DMS 273 (cell line): Measurements from ENCODE around the gene NBPF26.
A peak's percentile ranks its signal among the peaks of the same experiment; 100 is the strongest.
"Not testable (repeated sequence)": the region's sequence is repeated elsewhere in the genome, so short reads cannot be mapped to it uniquely, and the experiment has no call there.

Experiments
- DNase-seq: peaks from one replicate; lab custom pipeline; 2025; ENCODE audit not compliant: unreplicated experiment; lab: John Stamatoyannopoulos, UW

Gene NBPF26

GRCh38 chr1:120723715-120724402 is at the start of gene NBPF26:
TSS of gene NBPF26 (plus strand) at chr1:120723945.
- DNase-seq = peak; percentile 64

- DNase-seq = not testable (repeated sequence)
Measured at GRCh38 chr1:120680106-120680819, 43.5 kb upstream of the NBPF26 start.

- not testable (repeated sequence) for DNase-seq
Measured at GRCh38 chr1:120680938-120681337, 42.8 kb upstream of the NBPF26 start.

- not testable (repeated sequence) for DNase-seq
Measured at GRCh38 chr1:120684397-120684796, 39.3 kb upstream of the NBPF26 start.

DNA sequence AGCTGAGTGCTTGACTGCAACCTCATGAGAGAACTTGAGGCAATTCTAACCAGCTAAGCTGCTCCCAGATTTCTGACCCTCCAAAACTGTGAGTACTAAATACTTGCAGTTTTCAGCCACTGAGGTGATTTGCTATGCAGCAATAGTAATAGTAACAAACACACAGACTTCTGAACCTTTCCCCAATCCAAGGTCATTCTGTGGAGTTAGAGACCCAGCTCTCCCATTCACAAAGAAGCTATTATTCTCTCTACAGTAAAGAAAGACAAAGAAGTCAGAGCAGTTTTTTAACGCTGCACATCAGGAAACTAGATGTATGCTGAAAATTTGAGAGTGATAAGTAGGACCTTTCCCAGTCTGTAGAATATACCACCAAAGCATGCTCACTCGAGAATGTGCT is 38.1 kb upstream of the NBPF26 start:
- DNase-seq = not testable (repeated sequence)

- not testable (repeated sequence) for DNase-seq
Measured at GRCh38 chr1:120687250-120687649, 36.5 kb upstream of the NBPF26 start.

- not testable (repeated sequence) for DNase-seq
Measured at GRCh38 chr1:120700807-120701562, 22.8 kb upstream of the NBPF26 start.

GRCh38 chr1:120723358-120723714 is 409 bp upstream of the NBPF26 start:
- not testable (repeated sequence) for DNase-seq

- not testable (repeated sequence) for DNase-seq
Measured at GRCh38 chr1:120724507-120724906, 762 bp downstream of the NBPF26 start.

DNA sequence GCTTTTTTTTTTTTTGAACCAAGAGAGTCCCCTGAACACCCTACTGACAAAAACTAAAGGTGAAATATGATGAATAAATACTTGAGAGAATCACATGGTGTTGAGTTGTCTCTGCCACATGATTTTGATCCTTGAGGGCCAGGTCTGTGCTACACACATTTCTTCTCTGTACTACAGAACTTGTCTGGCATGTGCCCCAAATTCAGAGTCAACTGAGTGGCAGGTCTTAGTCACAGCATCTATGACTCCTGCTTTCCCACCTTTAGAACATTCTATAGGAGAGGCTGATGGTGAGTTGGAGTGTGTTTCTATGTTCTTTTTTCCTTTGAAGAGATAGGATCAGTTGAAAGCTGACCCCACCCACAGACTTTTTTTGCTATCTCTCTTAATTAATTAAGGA is 5.1 kb downstream of the NBPF26 start:
- not testable (repeated sequence) for DNase-seq

- not testable (repeated sequence) for DNase-seq
Measured at GRCh38 chr1:120769090-120769489, 45.3 kb downstream of the NBPF26 start.

GRCh38 chr1:120805452-120805851 is 81.7 kb downstream of the NBPF26 start:
- DNase-seq = not testable (repeated sequence)

GRCh38 chr1:120811822-120812221 is 88.1 kb downstream of the NBPF26 start:
- peak; percentile 58 for DNase-seq

GRCh38 chr1:120825051-120825450 is 101.3 kb downstream of the NBPF26 start:
- not testable (repeated sequence) for DNase-seq

- DNase-seq = not testable (repeated sequence)
Measured at GRCh38 chr1:120826623-120827022, 102.9 kb downstream of the NBPF26 start.

- DNase-seq = peak; percentile 88
Measured at GRCh38 chr1:120844186-120844944, 120.6 kb downstream of the NBPF26 start.

- DNase-seq = not testable (repeated sequence)
Measured at GRCh38 chr1:120844945-120845330, 121.2 kb downstream of the NBPF26 start.

DNA sequence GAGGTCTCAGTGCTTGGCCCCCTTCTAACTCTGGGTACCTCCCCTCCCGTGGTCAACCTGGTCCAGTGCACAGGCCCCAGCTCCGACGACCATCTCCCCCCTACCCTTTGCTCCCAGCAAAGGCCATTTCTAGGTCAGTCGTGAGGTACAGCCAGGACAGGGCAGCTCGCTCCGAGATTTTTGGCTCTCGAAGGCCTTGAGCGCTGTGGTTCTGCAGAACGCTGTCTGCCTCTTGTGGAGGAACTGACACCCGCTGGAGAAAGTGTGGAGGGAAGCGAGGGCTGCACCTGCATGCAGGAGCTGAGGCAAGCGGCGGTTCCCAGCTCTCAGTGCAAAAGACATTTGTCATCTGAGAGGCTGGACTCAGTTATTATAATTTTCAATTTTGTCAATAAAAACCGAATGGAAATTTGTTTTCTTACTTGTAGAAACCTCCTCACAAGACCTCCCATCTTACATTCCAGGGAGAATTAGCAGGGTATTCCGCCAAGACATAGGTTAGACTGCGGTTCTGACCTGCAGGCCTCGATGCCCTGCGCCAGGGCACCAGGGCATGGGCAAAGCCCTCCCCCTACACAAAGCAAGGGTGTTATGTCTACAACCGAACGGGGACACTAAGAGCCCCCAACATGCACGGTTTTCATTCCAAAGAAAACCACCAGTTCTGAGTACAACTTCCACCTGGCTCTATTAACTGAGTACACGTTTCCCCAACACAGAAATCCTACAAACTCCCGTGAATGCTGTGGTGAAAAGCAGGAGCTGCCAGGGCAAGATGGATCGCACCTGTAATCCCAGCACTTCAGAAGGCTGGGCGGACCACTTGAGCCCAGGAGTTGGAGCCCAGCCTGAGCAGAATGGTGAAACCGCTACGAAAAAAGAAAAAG is 125.9 kb downstream of the NBPF26 start:
- DNase-seq = not testable (repeated sequence)

DNA sequence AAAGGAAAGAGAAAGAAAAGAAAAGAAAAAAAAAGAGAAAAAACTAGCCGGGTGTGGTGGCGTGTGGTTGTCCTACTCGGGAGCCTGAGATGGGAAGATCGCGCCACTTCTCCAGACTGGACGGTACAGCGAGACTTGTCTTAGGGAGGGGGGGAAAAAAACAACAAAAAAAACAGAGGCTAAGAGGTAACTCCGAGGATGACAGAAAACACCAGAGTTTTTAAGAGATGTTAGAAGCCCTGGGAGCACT is 126.5 kb downstream of the NBPF26 start:
- DNase-seq = peak; percentile 94
